Parathyroid adenoma (tissue), 2 donors: ENCODE data around the gene DMPK.

Experiments used
- H2AFZ ChIP-seq: fragments of 300-600 bp; sonication (generic); one replicate; pipeline ENCODE4 v1.7.0; 2017; ENCODE audit warnings: antibody characterized with exemption, mild to moderate bottlenecking
- H3K27ac ChIP-seq: fragments of 300-600 bp; sonication (generic); one replicate; pipeline ENCODE4 v1.7.0; 2017
- H3K27me3 ChIP-seq: fragments of 300-600 bp; sonication (generic); one replicate; pipeline ENCODE4 v1.7.0; 2017; ENCODE audit warnings: low read length; ENCODE audit not compliant: control insufficient read depth, insufficient read depth
- H3K36me3 ChIP-seq: fragments of 300-600 bp; sonication (generic); one replicate; pipeline ENCODE4 v1.7.0; 2017; ENCODE audit warnings: low read length; ENCODE audit not compliant: control insufficient read depth, insufficient read depth
- H3K4me1 ChIP-seq: fragments of 300-600 bp; sonication (generic); one replicate; pipeline ENCODE4 v1.7.0; 2017; ENCODE audit warnings: control low read depth
- H3K4me2 ChIP-seq: fragments of 300-600 bp; sonication (generic); one replicate; pipeline ENCODE4 v1.7.0; 2017; ENCODE audit warnings: low read length
- H3K4me3 ChIP-seq: fragments of 300-600 bp; sonication (generic); one replicate; pipeline ENCODE4 v1.7.0; 2017; ENCODE audit warnings: low read depth, low read length
- H3K79me2 ChIP-seq: fragments of 300-600 bp; sonication (generic); one replicate; pipeline ENCODE4 v1.7.0; 2017; ENCODE audit warnings: control low read depth
- H3K9ac ChIP-seq: fragments of 300-600 bp; sonication (generic); one replicate; pipeline ENCODE4 v1.7.0; 2017; ENCODE audit warnings: mild to moderate bottlenecking
- H3K9me3 ChIP-seq: fragments of 300-600 bp; sonication (generic); one replicate; pipeline ENCODE4 v1.7.0; 2017; ENCODE audit warnings: low read length; ENCODE audit not compliant: control insufficient read depth
- TF ChIP-seq, protein P1 (sequence below): fragments of 300-600 bp; sonication (generic); IDR thresholded peaks from one replicate; pipeline ENCODE4 v1.7.0; 2017; ENCODE audit warnings: antibody characterized with exemption, mild to moderate bottlenecking
- donor health status: primary hyperparathyroidism.

The DMPK gene

GRCh38 chr19:45824041-45824471, 41.8 kb upstream of the DMPK start:
- Histone ChIP-seq H2AFZ (no peak overlapping the region), H3K9me3 (no peaks in the 10 kb centered on the region), H3K9ac (no peak overlapping the region), H3K4me1 (peaks cover 11% of the 10 kb centered on the region), H3K79me2 (no peaks in the 10 kb centered on the region), H3K27ac (no peak overlapping the region), H3K4me3 (no peak overlapping the region), H3K36me3 (no peaks in the 10 kb centered on the region), H3K27me3 (no peaks in the 10 kb centered on the region), H3K4me2 (no peak overlapping the region)
- TF ChIP-seq, protein P1, sequence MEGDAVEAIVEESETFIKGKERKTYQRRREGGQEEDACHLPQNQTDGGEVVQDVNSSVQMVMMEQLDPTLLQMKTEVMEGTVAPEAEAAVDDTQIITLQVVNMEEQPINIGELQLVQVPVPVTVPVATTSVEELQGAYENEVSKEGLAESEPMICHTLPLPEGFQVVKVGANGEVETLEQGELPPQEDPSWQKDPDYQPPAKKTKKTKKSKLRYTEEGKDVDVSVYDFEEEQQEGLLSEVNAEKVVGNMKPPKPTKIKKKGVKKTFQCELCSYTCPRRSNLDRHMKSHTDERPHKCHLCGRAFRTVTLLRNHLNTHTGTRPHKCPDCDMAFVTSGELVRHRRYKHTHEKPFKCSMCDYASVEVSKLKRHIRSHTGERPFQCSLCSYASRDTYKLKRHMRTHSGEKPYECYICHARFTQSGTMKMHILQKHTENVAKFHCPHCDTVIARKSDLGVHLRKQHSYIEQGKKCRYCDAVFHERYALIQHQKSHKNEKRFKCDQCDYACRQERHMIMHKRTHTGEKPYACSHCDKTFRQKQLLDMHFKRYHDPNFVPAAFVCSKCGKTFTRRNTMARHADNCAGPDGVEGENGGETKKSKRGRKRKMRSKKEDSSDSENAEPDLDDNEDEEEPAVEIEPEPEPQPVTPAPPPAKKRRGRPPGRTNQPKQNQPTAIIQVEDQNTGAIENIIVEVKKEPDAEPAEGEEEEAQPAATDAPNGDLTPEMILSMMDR = no peak

DNA sequence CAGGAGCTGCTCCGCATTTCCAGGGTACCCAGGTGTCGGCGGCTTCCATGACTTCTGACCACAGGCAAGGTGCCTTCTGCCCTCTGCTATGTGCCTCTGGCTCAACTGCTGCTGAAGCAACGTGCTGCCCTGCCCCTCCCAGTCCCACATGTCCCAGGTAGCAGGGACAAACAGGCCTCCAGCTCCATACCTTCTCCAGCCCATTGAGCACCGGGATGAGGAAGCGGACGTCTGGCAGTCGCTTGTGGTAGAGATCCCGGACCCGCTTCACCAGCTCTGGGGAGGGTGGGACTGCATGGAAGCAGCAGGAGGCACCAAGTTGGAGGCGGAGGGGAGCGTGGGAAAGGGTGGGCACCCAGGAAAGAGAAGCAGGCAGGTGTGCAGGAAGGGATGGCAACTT, 40.9 kb upstream of the DMPK start:
- TF ChIP-seq, protein P1 = no peak
- H3K79me2 ChIP-seq = no peaks in the 10 kb centered on the region
- H2AFZ ChIP-seq = no peak overlapping the region
- H3K4me2 ChIP-seq = no peak overlapping the region
- H3K9me3 ChIP-seq = no peaks in the 10 kb centered on the region
- H3K4me3 ChIP-seq = no peak overlapping the region
- H3K4me1 ChIP-seq = peaks cover 11% of the 10 kb centered on the region
- H3K27me3 ChIP-seq = no peaks in the 10 kb centered on the region
- no peak overlapping the region for H3K27ac ChIP-seq
- H3K9ac ChIP-seq = no peak overlapping the region
- no peaks in the 10 kb centered on the region for H3K36me3 ChIP-seq

GRCh38 chr19:45822716-45823115, 40.4 kb upstream of the DMPK start:
- Histone ChIP-seq H3K36me3 (no peaks in the 10 kb centered on the region), H3K27me3 (no peaks in the 10 kb centered on the region), H3K4me1 (peaks cover 7% of the 10 kb centered on the region), H3K27ac (no peak overlapping the region), H3K9ac (no peak overlapping the region), H3K4me3 (no peak overlapping the region), H2AFZ (no peak overlapping the region), H3K4me2 (no peak overlapping the region), H3K9me3 (no peaks in the 10 kb centered on the region), H3K79me2 (no peaks in the 10 kb centered on the region)
- TF ChIP-seq, protein P1 = no peak

DNA sequence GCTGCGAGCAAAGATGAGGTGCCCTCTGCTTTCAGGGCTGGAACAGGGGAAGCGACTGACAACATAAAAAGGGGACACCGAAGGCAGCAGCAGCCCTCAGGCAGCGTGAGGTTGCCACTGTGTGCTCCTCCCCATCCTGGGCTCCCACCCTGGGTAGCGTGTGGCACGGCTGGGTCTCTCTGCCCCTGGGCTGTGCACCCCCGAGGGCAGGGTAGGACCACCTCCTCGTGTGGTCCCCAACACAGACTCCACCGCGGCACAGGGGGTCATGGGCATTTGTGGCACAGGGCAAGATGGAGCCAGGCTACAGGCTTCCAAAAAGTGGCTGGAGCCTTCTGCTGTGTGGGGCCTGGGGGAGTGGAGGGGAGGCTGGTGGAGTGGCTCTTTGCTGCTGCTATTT, 39.3 kb upstream of the DMPK start:
- H3K4me3 ChIP-seq = no peak overlapping the region
- H3K9ac ChIP-seq = no peak overlapping the region
- no peaks in the 10 kb centered on the region for H3K27me3 ChIP-seq
- no peaks in the 10 kb centered on the region for H3K79me2 ChIP-seq
- no peaks in the 10 kb centered on the region for H3K9me3 ChIP-seq
- TF ChIP-seq, protein P1 = no peak
- no peaks in the 10 kb centered on the region for H3K36me3 ChIP-seq
- H3K4me1 ChIP-seq = no peaks in the 10 kb centered on the region
- H2AFZ ChIP-seq = no peak overlapping the region
- no peak overlapping the region for H3K27ac ChIP-seq
- H3K4me2 ChIP-seq = no peak overlapping the region

GRCh38 chr19:45821103-45821521, 38.8 kb upstream of the DMPK start:
- no peak overlapping the region for H3K4me3 ChIP-seq
- H3K4me1 ChIP-seq = no peaks in the 10 kb centered on the region
- H3K27ac ChIP-seq = no peak overlapping the region
- TF ChIP-seq, protein P1 = no peak
- no peak overlapping the region for H2AFZ ChIP-seq
- no peaks in the 10 kb centered on the region for H3K27me3 ChIP-seq
- H3K36me3 ChIP-seq = no peaks in the 10 kb centered on the region
- H3K4me2 ChIP-seq = no peak overlapping the region
- no peak overlapping the region for H3K9ac ChIP-seq
- H3K9me3 ChIP-seq = no peaks in the 10 kb centered on the region
- no peaks in the 10 kb centered on the region for H3K79me2 ChIP-seq
